Stimulated activated CD4-positive, alpha-beta T cell treated with anti-CD3 and anti-CD28 coated beads, Interleukin-15, amount 100 ng/mL, for 48 hours (primary cell): ENCODE measurements around the gene ING5.

Experiments
- DNase-seq, 2 donors: peaks; one replicate each; pipeline ENCODE4 v3.0.0-alpha.2; 2020; ENCODE audit warnings: low read depth in 2 of 2

ING5 gene

DNA sequence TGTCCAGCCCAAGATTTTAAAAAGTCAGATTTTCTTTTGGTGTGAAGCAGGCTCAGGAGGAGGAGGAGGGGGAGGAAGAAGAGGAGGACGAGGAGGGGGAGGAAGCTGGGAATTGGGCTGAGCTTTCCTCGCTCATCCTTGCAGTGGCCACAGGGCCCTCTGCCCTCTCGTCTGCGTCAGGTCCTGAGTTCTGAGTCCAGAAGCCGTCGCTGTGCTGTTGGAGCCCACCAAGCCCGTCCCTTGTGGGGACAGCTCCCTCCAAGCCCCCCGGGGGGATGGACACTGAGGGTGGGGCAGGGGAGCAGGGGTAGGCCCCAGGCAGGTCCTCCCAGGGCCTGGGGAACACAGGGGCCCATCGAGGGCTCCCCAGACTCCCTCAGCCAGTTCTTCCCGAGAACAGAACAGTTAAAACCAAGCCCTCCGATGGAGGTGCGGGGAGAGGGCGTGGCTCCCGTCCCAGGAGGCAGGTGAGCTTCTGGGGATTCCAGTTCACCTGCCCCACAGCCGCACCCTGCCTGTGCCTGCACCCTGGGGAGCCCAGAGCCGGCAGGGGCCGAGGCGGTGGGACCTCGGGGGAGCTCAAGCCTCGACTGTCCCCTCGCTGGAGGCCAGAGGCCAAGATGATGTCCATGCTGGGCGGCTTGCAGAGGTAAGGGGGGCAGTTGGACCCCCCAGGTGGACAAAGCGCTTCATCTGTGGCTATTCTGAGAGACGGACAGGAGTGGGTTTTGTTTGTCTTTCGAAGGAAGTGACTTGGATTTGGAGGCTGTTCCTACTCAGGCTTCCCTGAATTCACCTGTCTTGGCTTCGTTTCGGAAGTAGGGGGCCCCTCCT is 74.7 kb downstream of the ING5 start, which contains the start of gene GAL3ST2:
TSS of gene GAL3ST2 (plus strand) at position 487 of the 834 bp plus-strand sequence. CDS start at position 621, 134 bp downstream.
- no peak for DNase-seq

DNA sequence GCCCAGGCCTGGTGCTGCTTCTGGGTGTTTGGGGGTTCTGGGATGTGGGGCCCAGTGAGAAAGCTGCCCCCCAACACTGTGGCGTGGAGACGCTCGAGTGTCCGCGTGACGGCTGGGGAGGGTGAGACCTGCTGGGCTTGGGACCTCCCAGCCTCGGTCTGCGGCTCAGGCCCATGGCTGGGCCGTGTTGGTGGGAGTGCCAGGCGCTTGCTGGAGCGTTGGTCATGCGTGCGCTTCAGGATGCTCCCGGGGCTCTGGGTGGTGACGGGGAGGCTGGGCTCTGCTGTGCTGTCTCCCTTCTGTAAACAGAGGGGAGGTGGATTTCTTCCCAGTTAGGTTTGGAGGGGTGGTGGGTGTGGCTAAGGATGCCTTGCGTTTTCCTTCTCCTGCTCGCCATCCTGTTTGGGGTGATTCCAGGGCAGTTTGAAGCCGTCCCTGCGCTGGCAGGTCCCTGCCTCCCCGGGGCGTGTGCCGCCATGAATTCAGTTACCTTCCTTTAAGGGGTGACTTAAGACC is 75.4 kb downstream of the ING5 start:
- DNase-seq, result no peak

DNA sequence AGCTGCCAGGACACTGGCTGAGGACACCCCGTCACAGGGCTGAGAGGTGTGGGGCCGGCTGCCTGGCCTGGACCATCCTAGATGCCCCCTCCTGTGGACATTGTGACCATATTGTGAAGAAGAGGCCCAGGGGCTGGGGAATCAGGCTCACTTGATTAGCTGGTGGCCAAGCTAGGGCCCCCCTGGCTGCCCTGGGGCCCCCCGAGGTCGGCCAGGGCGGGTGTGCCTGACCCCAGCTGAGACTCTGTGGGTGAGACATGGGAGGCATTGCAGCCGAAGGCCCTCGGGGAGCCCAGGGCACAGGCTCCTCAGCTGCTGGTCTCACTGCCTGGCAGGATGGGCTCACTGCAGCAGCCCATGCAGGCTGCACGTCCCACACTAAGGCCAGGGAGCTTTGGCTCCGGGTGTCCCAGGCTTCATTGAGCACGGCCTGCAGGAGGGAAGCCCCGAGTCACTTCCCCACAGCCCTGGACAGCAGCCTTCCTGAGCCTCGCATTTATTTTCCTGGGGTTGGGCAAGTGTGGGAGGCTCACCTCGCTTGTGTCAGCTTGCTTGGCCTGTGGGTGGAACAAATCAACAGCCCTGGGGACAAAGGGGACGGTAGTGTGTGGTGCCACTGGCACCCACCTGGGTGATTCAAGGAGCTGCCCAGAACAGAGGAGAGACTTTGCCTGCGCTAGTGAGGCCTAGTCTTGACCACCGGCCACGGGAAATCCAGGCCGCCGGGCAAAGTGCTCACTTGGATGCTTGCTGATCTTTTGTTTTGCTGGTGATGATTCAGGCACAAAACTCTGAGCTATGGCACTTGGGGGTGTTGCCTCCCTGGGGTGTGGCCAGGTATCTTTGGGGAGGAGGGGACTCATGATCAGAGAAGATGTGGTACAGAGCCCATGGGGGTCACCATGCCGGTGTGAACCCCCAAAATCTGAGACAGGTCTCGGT is 76.1 kb downstream of the ING5 start:
- no peak for DNase-seq
